Neutrophil (primary cell): ENCODE measurements around the gene C1orf210.

Source experiments
- H3K27ac ChIP-seq: fragments of 200-600 bp; sonication (generic); 2 replicates; pipeline ENCODE4 v1.5.1; 2016; ENCODE audit warnings: mild to moderate bottlenecking, moderate library complexity
- H3K27me3 ChIP-seq: fragments of 200-600 bp; sonication (generic); 2 replicates; pipeline ENCODE4 v1.6.0; 2016; ENCODE audit warnings: mild to moderate bottlenecking
- H3K36me3 ChIP-seq: fragments of 200-600 bp; sonication (generic); 2 replicates; pipeline ENCODE4 v1.5.1; 2017
- H3K4me1 ChIP-seq, 2 experiments: fragments of 200-600 bp in 1 of 2; sonication (generic) in 1 of 2; 1 replicate in 1 of 2; 2 replicates in 1 of 2; pipeline versions ENCODE4 v1.5.1 to v1.6.1; 2013 to 2016; ENCODE audit warnings: low read depth in 1 of 2, low read length in 1 of 2, mild to moderate bottlenecking in 1 of 2, moderate library complexity in 1 of 2; ENCODE audit not compliant: control insufficient read depth in 1 of 2, insufficient read depth in 1 of 2
- H3K4me3 ChIP-seq, 2 experiments: fragments of 200-600 bp in 1 of 2; sonication (generic) in 1 of 2; 1 replicate in 1 of 2; 2 replicates in 1 of 2; pipeline ENCODE4 v1.5.1; 2013 to 2016; ENCODE audit warnings: low read depth in 1 of 2, low read length in 1 of 2, mild to moderate bottlenecking in 1 of 2, moderate library complexity in 1 of 2
- H3K9me3 ChIP-seq: fragments of 200-600 bp; sonication (generic); 2 replicates; pipeline ENCODE4 v1.5.1; 2016
- CTCF ChIP-seq: fragments of 200-600 bp; sonication (generic); IDR thresholded peaks from 2 replicates; pipeline ENCODE4 v1.5.1; 2016; ENCODE audit warnings: antibody characterized with exemption

C1orf210 gene

GRCh38 chr1:43252225-43252624 lies 33.2 kb downstream of the C1orf210 start:
- Histone ChIP-seq H3K36me3 (no peaks in the 10 kb centered on the region), H3K9me3 (no peaks in the 10 kb centered on the region), H3K27ac (no peak overlapping the region), H3K27me3 (no peaks in the 10 kb centered on the region), H3K4me3 (no peak overlapping the region), H3K4me1 (no peaks in the 10 kb centered on the region)
- no peak for TF ChIP-seq CTCF

DNA sequence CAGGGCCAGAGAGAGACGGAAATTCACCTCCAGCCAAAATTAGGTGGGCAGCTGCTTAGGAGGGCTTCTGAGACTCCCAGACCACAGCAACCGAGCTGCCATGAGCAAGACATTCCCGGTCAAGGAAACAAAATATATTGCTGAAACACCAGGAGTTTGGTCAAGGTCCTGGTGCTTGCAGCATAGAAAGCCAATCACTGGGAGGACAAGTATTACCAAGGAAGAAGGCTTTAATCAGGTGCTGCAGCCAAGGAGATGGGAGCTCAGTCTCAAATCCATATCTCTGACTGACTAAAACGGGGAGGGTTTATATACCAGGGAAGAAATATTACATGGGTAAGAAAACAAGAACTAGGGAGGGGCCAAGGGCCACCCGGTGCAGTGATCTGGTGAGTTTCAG lies 34.4 kb downstream of the C1orf210 start:
- no peak for TF ChIP-seq CTCF

DNA sequence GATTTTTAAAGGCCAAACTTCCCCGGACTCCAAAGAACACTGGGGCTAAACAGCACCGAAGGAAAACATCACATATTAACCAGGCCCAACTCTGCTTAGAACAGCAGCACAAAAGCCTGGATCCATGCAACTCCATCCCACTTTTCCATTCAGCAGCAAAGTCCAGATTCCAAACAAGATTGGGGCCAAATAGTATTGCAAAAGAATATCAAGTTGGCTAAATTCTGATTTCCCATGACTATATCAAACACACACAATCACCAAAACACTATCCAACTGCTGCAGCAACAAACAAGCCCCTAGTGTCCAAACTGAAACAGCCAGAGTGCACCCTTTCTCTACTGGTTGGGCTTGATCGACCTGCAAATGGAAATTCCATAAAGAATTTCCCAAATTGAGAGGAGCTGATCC lies 35.0 kb downstream of the C1orf210 start:
- Histone ChIP-seq H3K27ac (no peak overlapping the region), H3K4me3 (no peak overlapping the region), H3K9me3 (no peaks in the 10 kb centered on the region), H3K27me3 (no peaks in the 10 kb centered on the region), H3K36me3 (no peaks in the 10 kb centered on the region), H3K4me1 (no peaks in the 10 kb centered on the region)
- TF ChIP-seq CTCF = no peak

More for the DNA sequence above, 34.4 kb downstream of the C1orf210 start:
- no peak overlapping the region for H3K4me3 ChIP-seq
- no peak overlapping the region for H3K27ac ChIP-seq
- no peaks in the 10 kb centered on the region for H3K4me1 ChIP-seq
- H3K27me3 ChIP-seq = no peaks in the 10 kb centered on the region
- H3K36me3 ChIP-seq = no peaks in the 10 kb centered on the region
- no peaks in the 10 kb centered on the region for H3K9me3 ChIP-seq

DNA sequence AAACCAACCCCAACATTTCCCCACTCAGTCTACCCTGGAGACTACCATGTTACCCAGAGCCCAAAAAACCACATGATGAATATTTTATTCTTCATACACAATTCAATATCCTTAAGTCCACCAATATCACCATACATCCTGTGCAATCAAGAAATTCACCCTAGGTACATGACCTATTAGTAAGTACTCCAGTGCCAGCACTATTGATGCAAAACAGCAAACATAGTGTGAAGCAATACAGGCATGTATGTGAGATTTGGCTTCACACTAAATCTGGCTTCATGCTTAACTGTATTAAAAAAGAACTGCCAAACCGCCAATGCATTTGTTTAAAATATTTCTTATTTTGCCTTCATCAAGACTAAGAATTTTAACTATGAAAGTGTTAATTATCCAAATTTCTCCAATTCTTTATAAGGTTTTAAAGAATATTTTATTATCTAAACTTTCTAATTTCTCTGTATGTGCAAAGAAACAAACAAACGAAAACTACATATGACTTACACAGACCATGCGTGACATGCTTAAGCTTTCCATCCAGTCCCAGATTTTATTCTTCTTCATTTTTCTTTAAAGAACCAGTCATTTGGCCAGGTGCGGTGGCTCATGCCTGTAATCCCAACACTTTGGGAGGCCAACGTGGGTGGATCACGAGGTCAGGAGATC lies 38.0 kb downstream of the C1orf210 start:
- TF ChIP-seq CTCF = no peak

DNA sequence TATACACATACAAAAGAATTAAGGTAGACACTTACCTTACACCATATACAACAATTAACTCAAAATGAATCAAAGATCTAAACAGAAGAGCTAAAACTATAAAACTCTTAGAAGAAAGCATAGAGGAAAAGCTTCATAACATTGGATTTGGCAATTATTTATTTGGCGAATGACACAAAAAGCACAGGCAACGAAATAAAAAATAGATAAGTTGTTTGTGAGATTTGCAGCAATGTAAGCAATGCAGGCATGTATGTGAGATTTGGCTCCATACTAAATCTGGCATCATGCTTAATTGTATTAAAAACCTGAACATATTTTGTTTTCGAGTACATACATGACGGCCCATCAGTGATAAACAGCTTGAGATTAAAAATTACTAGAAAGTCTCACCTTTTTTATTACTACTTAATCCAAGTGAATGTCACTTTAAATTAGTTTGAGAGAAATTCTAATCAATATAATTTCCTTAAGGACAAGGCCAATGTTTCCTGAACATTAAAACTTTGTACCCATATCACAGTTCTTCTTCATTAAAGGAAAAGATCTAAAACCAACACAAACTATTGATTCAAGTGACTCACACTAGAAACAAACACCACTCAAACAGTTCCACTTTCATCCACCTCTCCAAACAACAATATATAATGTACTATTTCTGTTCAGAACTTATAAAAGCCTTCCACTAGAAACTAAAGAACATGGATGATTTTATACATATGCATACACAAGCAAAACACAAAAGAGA lies 38.7 kb downstream of the C1orf210 start:
- Histone ChIP-seq H3K4me3 (no peak overlapping the region), H3K27ac (no peak overlapping the region), H3K9me3 (no peaks in the 10 kb centered on the region), H3K4me1 (no peaks in the 10 kb centered on the region), H3K36me3 (no peaks in the 10 kb centered on the region), H3K27me3 (no peaks in the 10 kb centered on the region)
- no peak for TF ChIP-seq CTCF

More for the DNA sequence above, 38.0 kb downstream of the C1orf210 start:
- H3K27ac ChIP-seq = no peak overlapping the region
- H3K4me3 ChIP-seq = no peak overlapping the region
- no peaks in the 10 kb centered on the region for H3K9me3 ChIP-seq
- H3K36me3 ChIP-seq = no peaks in the 10 kb centered on the region
- H3K27me3 ChIP-seq = no peaks in the 10 kb centered on the region
- H3K4me1 ChIP-seq = no peaks in the 10 kb centered on the region
